Natural killer cell (primary cell): ENCODE results near the gene GGA3. TPM values are rescaled to one million over a fixed set of nuclear protein-coding genes. Genes with fewer than 3 reads are reported as not detected.
A peak's percentile ranks its signal among the peaks of the same experiment; 100 is the strongest.

Experiments used
- ATAC-seq, 3 donors: fragments of 150-1000 bp in 2 of 3; fragments of 200-7000 bp in 1 of 3; cut with Tn5 transposase; 1 replicate in 1 of 3; 2 replicates in 2 of 3; pipeline ENCODE4 v1.10.0; 2021; ENCODE audit warnings: mild to moderate bottlenecking in 2 of 3, moderate library complexity in 2 of 3
- DNase-seq, 2 donors: peaks; one replicate each; pipeline versions ENCODE4 v3.0.0 to v3.0.0-alpha.2; 2013 to 2021; ENCODE audit warnings: mixed read lengths in 1 of 2
- H3K27ac ChIP-seq: one replicate; pipeline ENCODE4 v1.5.1; 2013; ENCODE audit warnings: mild to moderate bottlenecking, low read length
- H3K27me3 ChIP-seq: one replicate; pipeline ENCODE4 v1.6.1; 2013; ENCODE audit warnings: low read length; ENCODE audit not compliant: control insufficient read depth, insufficient read depth
- H3K36me3 ChIP-seq: one replicate; pipeline ENCODE4 v1.6.1; 2013; ENCODE audit warnings: low read length; ENCODE audit not compliant: control insufficient read depth, insufficient read depth
- H3K4me1 ChIP-seq: one replicate; pipeline ENCODE4 v1.6.1; 2013; ENCODE audit warnings: low read length; ENCODE audit not compliant: control insufficient read depth, insufficient read depth
- H3K4me3 ChIP-seq: one replicate; pipeline ENCODE4 v1.5.1; 2013; ENCODE audit warnings: low read length
- H3K9me3 ChIP-seq: one replicate; pipeline ENCODE4 v1.6.1; 2013; ENCODE audit warnings: low read length; ENCODE audit not compliant: control insufficient read depth, insufficient read depth
- H3K27ac Mint-ChIP-seq, 2 donors: one replicate each; pipeline ENCODE4 v1.8.0; 2022; ENCODE audit warnings: mild to moderate bottlenecking in 2 of 2, mixed read lengths in 2 of 2, moderate library complexity in 1 of 2
- H3K27me3 Mint-ChIP-seq, 2 donors: one replicate each; pipeline ENCODE4 v1.8.0; 2022; ENCODE audit warnings: low read depth in 2 of 2, mixed read lengths in 2 of 2
- H3K36me3 Mint-ChIP-seq: one replicate; pipeline ENCODE4 v1.8.0; 2022; ENCODE audit warnings: mixed read lengths
- H3K4me1 Mint-ChIP-seq, 2 donors: one replicate each; pipeline ENCODE4 v1.8.0; 2022; ENCODE audit warnings: mixed read lengths in 2 of 2
- H3K4me3 Mint-ChIP-seq: one replicate; pipeline ENCODE4 v1.8.0; 2022; ENCODE audit warnings: mild to moderate bottlenecking, moderate library complexity, mixed read lengths
- H3K9me3 Mint-ChIP-seq, 2 donors: one replicate each; pipeline ENCODE4 v1.8.0; 2022; ENCODE audit warnings: mixed read lengths in 2 of 2
- WGBS: methylation state at CpG from one replicate; pipeline ENCODE4 v1.1.7; 2013; ENCODE audit warnings: missing lambda C conversion rate; ENCODE audit not compliant: insufficient coverage; 5-methylcytosine and 5-hydroxymethylcytosine counted together
- intact Hi-C: fragments of 100-400 bp; cut with micrococcal nuclease; formaldehyde crosslinking; loops from one replicate; pipeline ENCODE4 v1.14.2; 2022
- total RNA-seq, 4 donors: library from RNA; stranded (reverse); fragments of 120-200 nt in 1 of 4; gene quantifications; one replicate each; pipeline versions ENCODE4 v1.2.3 to v1.2.4, GENCODE V29; 2013 to 2022
- TF ChIP-seq, protein P1 (sequence below): fragments of 200-600 bp; IDR thresholded peaks from one replicate; pipeline ENCODE4 v1.8.0; 2022; ENCODE audit warnings: antibody characterized with exemption

GGA3 gene
- total RNA-seq, 3 donors from 2014 or later (not counting 1 experiment from before 2014, with no cell fraction given), result 78.1 to 97.3 (median 94.0) TPM

DNA sequence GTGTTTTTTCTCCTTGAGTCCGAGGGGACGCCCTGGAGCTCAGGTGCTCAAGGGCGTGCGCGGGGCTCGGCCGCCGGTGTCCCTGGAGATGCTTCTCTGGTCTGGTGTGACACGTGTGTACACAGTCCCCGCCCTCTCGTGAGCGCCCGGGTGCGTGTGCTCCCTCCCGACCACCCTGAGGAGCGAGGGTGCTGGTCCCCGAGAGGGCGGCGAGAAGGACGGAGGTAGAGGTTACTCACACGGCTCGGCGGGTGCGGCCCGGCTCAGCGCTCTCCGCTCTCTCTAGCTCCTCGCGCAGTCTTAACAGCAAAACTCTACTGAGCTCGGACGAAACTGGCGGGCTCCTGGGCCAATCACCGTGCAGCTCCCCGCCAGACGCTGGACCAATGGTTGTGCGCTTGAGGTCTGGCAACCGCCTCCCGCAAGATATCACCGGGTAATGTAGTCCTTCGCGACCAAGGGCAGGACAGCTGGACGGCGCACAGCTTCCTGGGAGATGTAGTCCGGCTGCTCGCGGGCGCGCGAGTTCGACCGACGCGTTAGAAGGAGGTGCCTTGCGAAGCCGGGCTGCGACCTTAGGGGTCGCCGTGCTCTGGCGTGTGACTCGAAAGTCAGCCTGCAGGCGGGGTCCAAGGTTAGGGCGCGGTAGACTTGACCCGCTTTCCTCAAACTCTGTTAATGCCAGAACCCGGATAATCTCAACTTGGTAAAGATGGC lies 27.9 kb upstream of the GGA3 start, which contains the start of gene SLC25A19:
SLC25A19 (minus strand) TSS at position 319 of the 717 bp plus-strand sequence. CDS start 2,669 bp downstream, outside the sequence.
- H3K4me3 Mint-ChIP-seq, result peak within 1 kb of the TSS; percentile 100
- Histone ChIP-seq H3K36me3 (peaks cover 5% of the 10 kb centered on the region), H3K27me3 (no peaks in the 10 kb centered on the region), H3K4me1 (peaks cover 13% of the 10 kb centered on the region), H3K4me3 (peak within 1 kb of the TSS; percentile 56), H3K9me3 (no peaks in the 10 kb centered on the region), H3K27ac (peak within 1 kb of the TSS; percentile 85)
- TF ChIP-seq, protein P1, sequence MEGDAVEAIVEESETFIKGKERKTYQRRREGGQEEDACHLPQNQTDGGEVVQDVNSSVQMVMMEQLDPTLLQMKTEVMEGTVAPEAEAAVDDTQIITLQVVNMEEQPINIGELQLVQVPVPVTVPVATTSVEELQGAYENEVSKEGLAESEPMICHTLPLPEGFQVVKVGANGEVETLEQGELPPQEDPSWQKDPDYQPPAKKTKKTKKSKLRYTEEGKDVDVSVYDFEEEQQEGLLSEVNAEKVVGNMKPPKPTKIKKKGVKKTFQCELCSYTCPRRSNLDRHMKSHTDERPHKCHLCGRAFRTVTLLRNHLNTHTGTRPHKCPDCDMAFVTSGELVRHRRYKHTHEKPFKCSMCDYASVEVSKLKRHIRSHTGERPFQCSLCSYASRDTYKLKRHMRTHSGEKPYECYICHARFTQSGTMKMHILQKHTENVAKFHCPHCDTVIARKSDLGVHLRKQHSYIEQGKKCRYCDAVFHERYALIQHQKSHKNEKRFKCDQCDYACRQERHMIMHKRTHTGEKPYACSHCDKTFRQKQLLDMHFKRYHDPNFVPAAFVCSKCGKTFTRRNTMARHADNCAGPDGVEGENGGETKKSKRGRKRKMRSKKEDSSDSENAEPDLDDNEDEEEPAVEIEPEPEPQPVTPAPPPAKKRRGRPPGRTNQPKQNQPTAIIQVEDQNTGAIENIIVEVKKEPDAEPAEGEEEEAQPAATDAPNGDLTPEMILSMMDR, result no peak
- H3K36me3 Mint-ChIP-seq, result no peaks in the 10 kb centered on the region
- intact Hi-C loops, result loop anchor here (1.0 to 5.0 kb wide), 6 partner anchors 18 to 566 kb away; partner anchors contain the start of genes CASKIN2, GGA3, GRB2 and MIF4GD
- no peaks in the 10 kb centered on the region for H3K9me3 Mint-ChIP-seq
- peak within 1 kb of the TSS; percentile 100 for H3K27ac Mint-ChIP-seq
- ATAC-seq, result peak; percentile 87 to 97 (median 93)
- H3K27me3 Mint-ChIP-seq, result no peaks in the 10 kb centered on the region
- peaks cover 15 to 19% of the 10 kb centered on the region in 2 donors for H3K4me1 Mint-ChIP-seq
- under 1% methylated on average over 65 of the region's 65 CpGs for WGBS
- peak; percentile 94 to 99 for DNase-seq

DNA sequence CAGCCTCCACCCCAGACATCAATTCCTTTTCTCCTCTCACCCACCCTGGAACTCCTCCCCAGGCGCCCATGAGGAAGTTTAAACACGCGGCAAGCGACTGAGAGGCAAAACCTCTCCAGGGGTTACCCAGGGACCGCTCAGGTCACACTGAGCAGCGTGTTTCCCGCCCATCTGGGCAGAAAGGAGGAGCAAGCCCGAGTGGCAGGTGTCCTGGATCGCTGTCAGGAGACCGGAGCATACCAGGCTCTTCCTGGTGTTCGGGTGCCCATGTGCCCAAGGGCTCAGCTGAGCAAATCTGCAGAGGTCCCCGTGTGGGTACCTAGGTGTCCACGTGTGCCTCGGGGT lies 27.3 kb upstream of the GGA3 start:
- peaks cover 5% of the 10 kb centered on the region for H3K36me3 ChIP-seq
- peak overlapping the region; percentile 100 for H3K4me3 Mint-ChIP-seq
- H3K9me3 ChIP-seq, result no peaks in the 10 kb centered on the region
- WGBS, result 0% methylated on average over 14 of the region's 14 CpGs
- DNase-seq (no peak), ATAC-seq (peak in 1 of 3 donors; percentile 0)
- peak overlapping the region; percentile 79 for H3K27ac ChIP-seq
- H3K27me3 Mint-ChIP-seq, result no peaks in the 10 kb centered on the region
- H3K4me1 ChIP-seq, result peaks cover 13% of the 10 kb centered on the region
- H3K4me1 Mint-ChIP-seq, result peaks cover 15 to 19% of the 10 kb centered on the region in 2 donors
- H3K9me3 Mint-ChIP-seq, result no peaks in the 10 kb centered on the region
- H3K4me3 ChIP-seq, result peak overlapping the region; percentile 56
- intact Hi-C loops, result loop anchor here (1.0 to 5.0 kb wide), 6 partner anchors 17 to 567 kb away; partner anchors contain the start of genes CASKIN2, GGA3, GRB2 and MIF4GD
- H3K27me3 ChIP-seq, result no peaks in the 10 kb centered on the region
- H3K36me3 Mint-ChIP-seq, result no peaks in the 10 kb centered on the region
- H3K27ac Mint-ChIP-seq, result peak overlapping the region; percentile 100
- TF ChIP-seq, protein P1, result no peak

GRCh38 chr17:75288359-75288758 lies 27.0 kb upstream of the GGA3 start:
- Histone ChIP-seq H3K4me3 (peak overlapping the region; percentile 56), H3K27me3 (no peaks in the 10 kb centered on the region), H3K36me3 (peaks cover 5% of the 10 kb centered on the region), H3K9me3 (no peaks in the 10 kb centered on the region), H3K27ac (peak overlapping the region; percentile 79), H3K4me1 (peaks cover 13% of the 10 kb centered on the region)
- peaks cover 15 to 19% of the 10 kb centered on the region in 2 donors for H3K4me1 Mint-ChIP-seq
- DNase-seq (peak in 1 of 2 donors; percentile 15), ATAC-seq (no peak)
- TF ChIP-seq, protein P1, result no peak
- peak overlapping the region; percentile 100 for H3K27ac Mint-ChIP-seq
- H3K36me3 Mint-ChIP-seq, result no peaks in the 10 kb centered on the region
- H3K4me3 Mint-ChIP-seq, result peak overlapping the region; percentile 100
- intact Hi-C loops, result loop anchor here (5.0 kb wide), 1 partner anchor 229 kb away; the partner anchor contains the start of genes CASKIN2 and TSEN54
- H3K27me3 Mint-ChIP-seq, result no peaks in the 10 kb centered on the region
- H3K9me3 Mint-ChIP-seq, result no peaks in the 10 kb centered on the region
- no CpG with 5 or more reads among the region's 2 CpGs for WGBS
